OCI-LY7 (cell line): ENCODE measurements around the gene RNF208.

Source experiments
- CTCF ChIP-seq: fragments of 200-600 bp; sonication (generic); conservative IDR thresholded peaks from 2 replicates; pipeline ENCODE4 v1.5.1; 2014; ENCODE audit warnings: mild to moderate bottlenecking, antibody characterized with exemption, low read length, moderate library complexity, mixed read lengths
- EZH2phosphoT487 ChIP-seq: fragments of 200-600 bp; sonication (generic); IDR thresholded peaks from 2 replicates; pipeline ENCODE4 v1.6.1; 2018; ENCODE audit warnings: low read depth, borderline replicate concordance, mild to moderate bottlenecking, mixed run types, antibody characterized with exemption, low read length, moderate library complexity, mixed read lengths

DNA sequence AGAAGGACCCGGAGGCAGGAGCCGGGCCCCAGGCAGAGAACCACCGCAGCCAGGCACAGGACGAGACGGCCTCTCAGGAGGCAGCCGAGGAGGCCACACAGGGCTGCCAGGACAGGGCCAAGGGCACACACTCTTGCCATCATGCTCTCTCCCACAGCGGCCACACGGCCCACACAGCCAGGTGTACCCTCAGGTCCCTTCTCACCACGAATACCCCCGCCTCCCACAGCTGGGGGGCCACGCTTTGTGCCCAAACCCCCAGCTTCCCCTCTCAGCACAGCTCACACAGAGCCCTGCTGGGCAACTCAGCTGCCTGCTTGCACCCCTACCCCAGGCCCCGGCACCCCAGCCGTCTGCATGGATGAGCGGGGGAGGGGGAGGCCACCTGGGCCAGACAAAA, 28.3 kb downstream of the RNF208 start:
- TF ChIP-seq CTCF (no peak), EZH2phosphoT487 (no peak)
